Esophagus squamous epithelium (tissue), 5 donors: ENCODE measurements around the gene ZFP2. TPM values are rescaled to one million over a fixed set of nuclear protein-coding genes. Genes with fewer than 3 reads are reported as not detected.

Experiments used
- DNase-seq: peaks from one replicate; lab custom pipeline; 2025; lab: John Stamatoyannopoulos, UW
- H3K27ac ChIP-seq, 4 donors: fragments of 200-600 bp; sonication (generic); one replicate each; pipeline ENCODE4 v1.5.1; 2016 to 2019; ENCODE audit warnings: mild to moderate bottlenecking in 1 of 4
- H3K27me3 ChIP-seq, 4 donors: fragments of 200-600 bp; sonication (generic); 1 replicate in 3 of 4; 2 replicates in 1 of 4; pipeline versions ENCODE4 v1.5.1 to v1.6.0; 2017 to 2021; ENCODE audit warnings: antibody characterized with exemption in 1 of 4
- H3K36me3 ChIP-seq, 3 donors: fragments of 200-600 bp; sonication (generic); one replicate each; pipeline ENCODE4 v1.5.1; 2016 to 2019
- H3K4me1 ChIP-seq, 3 donors: fragments of 200-600 bp; sonication (generic); one replicate each; pipeline ENCODE4 v1.5.1; 2017 to 2019
- H3K4me3 ChIP-seq, 4 donors: fragments of 200-600 bp; sonication (generic); 1 replicate in 3 of 4; 2 replicates in 1 of 4; pipeline ENCODE4 v1.5.1; 2016 to 2019; ENCODE audit warnings: mild to moderate bottlenecking in 2 of 4, moderate library complexity in 1 of 4
- H3K9me3 ChIP-seq, 3 donors: fragments of 200-600 bp; sonication (generic); one replicate each; pipeline ENCODE4 v1.5.1; 2016 to 2019
- CTCF ChIP-seq, 6 experiments: fragments of 450-650 bp in 4 of 6; fragments of 200-600 bp in 2 of 6; sonication (generic) in 2 of 6; IDR thresholded peaks; one replicate each; pipeline ENCODE4 v1.5.1; 2016 to 2019; ENCODE audit warnings: antibody characterized with exemption in 6 of 6, mild to moderate bottlenecking in 4 of 6, moderate library complexity in 4 of 6
- POLR2A ChIP-seq, 4 donors: fragments of 450-650 bp; IDR thresholded peaks; one replicate each; pipeline ENCODE4 v1.6.1; 2017; ENCODE audit warnings: antibody characterized with exemption in 4 of 4, mild to moderate bottlenecking in 4 of 4, moderate library complexity in 3 of 4
- WGBS, 2 donors: methylation state at CpG; one replicate each; pipeline ENCODE4 v1.1.5; 2018; 5-methylcytosine and 5-hydroxymethylcytosine counted together
- intact Hi-C: fragments of 100-400 bp; cut with DNase I; formaldehyde crosslinking; loops from one replicate; pipeline ENCODE4 v1.15.0; 2022
- total RNA-seq, 4 donors: library from RNA; depleted of rRNA; stranded (reverse); fragments of >200 nt; gene quantifications; one replicate each; pipeline ENCODE4 v1.1.0, GENCODE V29; 2016
- donor health status: DM: yes; HTN: yes; CAD: no.

The ZFP2 gene
- total RNA-seq, 4 donors from 2014 or later, result 0.35 to 1.5 (median 1.0) TPM

GRCh38 chr5:178965465-178966055 lies 69.8 kb downstream of the ZFP2 start:
- peaks cover 0 to 100% (median 64%) of the 10 kb centered on the region in 3 donors for H3K9me3 ChIP-seq
- TF ChIP-seq CTCF (IDR thresholded peaks at IDR 0.05) (no peak), POLR2A (IDR thresholded peaks at IDR 0.05) (no peak)
- no peak for DNase-seq
- peaks cover 0 to 48% (median 0%) of the 10 kb centered on the region in 3 donors for H3K36me3 ChIP-seq
- no peaks in the 10 kb centered on the region for H3K4me1 ChIP-seq
- no peak overlapping the region for H3K27ac ChIP-seq
- H3K27me3 ChIP-seq, result no peaks in the 10 kb centered on the region
- H3K4me3 ChIP-seq, result no peak overlapping the region
- intact Hi-C loops, result no loop called here
- WGBS, 2 donors, result 91 to 94% methylated on average over 5 of the region's 5 CpGs

GRCh38 chr5:178981381-178981780 lies 85.7 kb downstream of the ZFP2 start:
- Histone ChIP-seq H3K4me3 (no peak overlapping the region), H3K27me3 (no peaks in the 10 kb centered on the region), H3K4me1 (no peaks in the 10 kb centered on the region), H3K27ac (no peak overlapping the region), H3K9me3 (peaks cover 0 to 98% (median 53%) of the 10 kb centered on the region in 3 donors), H3K36me3 (peaks cover 0 to 10% (median 0%) of the 10 kb centered on the region in 3 donors)
- intact Hi-C loops, result no loop called here
- 60 to 97% methylated on average over 1 to 7 of the region's 15 CpGs for WGBS, 2 donors
- TF ChIP-seq CTCF (IDR thresholded peaks at IDR 0.05) (no peak), POLR2A (IDR thresholded peaks at IDR 0.05) (no peak)
- DNase-seq, result no peak

Other genes starting within 250 kb of the ZFP2 start
- 10 to 100 TPM in 1 of 4 donors, 1 to 10 TPM in 3; 7.8 to 12.0 (median 8.5) TPM for gene ZNF354A, start 165.3 kb upstream of the ZFP2 start, total RNA-seq
- gene ZNF354B, start 36.0 kb upstream of the ZFP2 start, total RNA-seq, result 10 to 100 TPM in 1 of 4 donors, 1 to 10 TPM in 3; 6.0 to 19.3 (median 8.6) TPM
- 1 to 10 TPM in 2 of 4 donors, under 1 TPM in 1, not detected in 1; 0.40 to 1.5 (median 1.4) TPM for gene ZNF454, start 45.3 kb downstream of the ZFP2 start, total RNA-seq
- not detected for gene GRM6, start 99.4 kb downstream of the ZFP2 start, total RNA-seq
- gene ZNF879, start 127.9 kb downstream of the ZFP2 start, total RNA-seq, result 1 to 10 TPM; 2.1 to 8.0 (median 4.6) TPM
- gene ZNF354C, start 164.5 kb downstream of the ZFP2 start, total RNA-seq, result 1 to 10 TPM in 3 of 4 donors, under 1 TPM in 1; 0.80 to 4.8 (median 2.4) TPM